ENCODE data around the gene EMP1. TPM values are rescaled to one million over a fixed set of nuclear protein-coding genes. Genes with fewer than 3 reads are reported as not detected.

The EMP1 gene
- total and polyA plus RNA-seq, 2 of the 8 experiments (the other 6 are each of a cell fraction or from before 2014, with no cell fraction given) = 0.17 to 0.65 TPM

DNA sequence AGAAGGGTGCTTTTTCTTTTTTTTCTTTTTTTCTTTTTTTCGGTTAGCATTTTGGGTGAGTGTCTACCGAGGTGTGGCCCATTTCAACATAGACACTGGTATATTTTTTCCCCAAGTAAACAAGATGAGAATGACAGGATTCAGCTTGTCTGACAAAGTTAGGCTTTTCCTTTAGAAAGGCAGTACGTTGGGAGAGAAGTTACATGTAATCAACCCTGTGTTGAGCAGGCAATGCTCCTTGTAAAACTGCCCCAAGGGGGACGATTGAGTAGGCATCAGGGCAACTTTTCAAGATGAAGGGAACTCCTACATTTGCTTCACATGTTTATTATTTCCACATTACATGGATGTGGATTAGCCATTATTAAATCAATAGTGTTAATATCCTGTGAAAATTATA is 1.7 kb downstream of the EMP1 start:
- H4K8ac ChIP-seq (ENCODE audit: extremely low read depth, insufficient read depth, low read length) = no peak overlapping the region
- ChIA-PET POLR2A (ENCODE audit: partially characterized antibody) (interaction anchor here (0.6 to 1.7 kb wide), 2 partner anchors 14 to 110 kb away, joined by 4 to 5 read pairs; no protein-coding TSS in a partner anchor), CTCF (ENCODE audit: partially characterized antibody) (interaction anchor here (0.7 to 3.2 kb wide), 7 partner anchors 11 to 256 kb away, joined by 3 to 11 read pairs (median 4); partner anchors contain the start of gene FAM234B)
- H3K23me2 ChIP-seq (ENCODE audit: low read depth, low read length) = no peaks in the 10 kb centered on the region
- H2BK5ac ChIP-seq (ENCODE audit: low read depth, low read length) = no peak overlapping the region
- H3K27ac ChIP-seq (ENCODE audit: low read depth, low read length) = no peak overlapping the region
- no peaks in the 10 kb centered on the region for H3K27me3 ChIP-seq (replicated peaks in 1 of 4; ENCODE audit: control insufficient read depth in 3 of 4, extremely low read depth in 1 of 4, insufficient read depth in 3 of 4, low read length in 3 of 4)
- H2BK20ac ChIP-seq (ENCODE audit: low read length) = no peak overlapping the region
- no peak overlapping the region for H3K18ac ChIP-seq (ENCODE audit: extremely low read depth, low read length)
- H3K14ac ChIP-seq (ENCODE audit: insufficient read length) = no peak overlapping the region
- H3K4ac ChIP-seq (replicated peaks; ENCODE audit: insufficient read length, low read depth, low read length) = no peak overlapping the region
- H2BK15ac ChIP-seq (ENCODE audit: low read length) = no peak overlapping the region
- no peaks in the 10 kb centered on the region for H3K36me3 ChIP-seq (ENCODE audit: control insufficient read depth in 2 of 4, insufficient read depth in 4 of 4, low read length in 3 of 4)
- H3K9ac ChIP-seq (replicated peaks in 1 of 4; ENCODE audit: extremely low read depth in 1 of 4, low read depth in 3 of 4, low read length in 3 of 4) = no peak overlapping the region
- H3K4me1 ChIP-seq (replicated peaks in 1 of 4; ENCODE audit: control insufficient read depth in 3 of 4, insufficient read depth in 4 of 4, low read length in 3 of 4) = peaks cover 1 to 7% (median 3%) of the 10 kb centered on the region in 4 experiments; a peak in 3 of 7 replicates
- no peak overlapping the region for H3K4me3 ChIP-seq (ENCODE audit: extremely low read depth in 1 of 4, insufficient read depth in 2 of 4, low read depth in 3 of 4, low read length in 4 of 4)
- H2BK120ac ChIP-seq (replicated peaks; ENCODE audit: low read depth, low read length) = no peak overlapping the region
- no peaks in the 10 kb centered on the region for H3K79me2 ChIP-seq (ENCODE audit: control insufficient read depth in 1 of 2, insufficient read depth in 2 of 2, low read length in 2 of 2)
- H4K91ac ChIP-seq (replicated peaks; ENCODE audit: insufficient read length, low read length) = no peak overlapping the region
- H3K23ac ChIP-seq (ENCODE audit: insufficient read length) = no peak overlapping the region
- H2BK12ac ChIP-seq (ENCODE audit: low read depth, low read length) = no peak overlapping the region
- H3K4me2 ChIP-seq (ENCODE audit: insufficient read depth in 1 of 2, low read depth in 2 of 2, low read length in 2 of 2) = no peak overlapping the region
- FAIRE-seq (no peak), DNase-seq (ENCODE audit: low read depth in 1 of 2, low spot score in 2 of 2) (no peak)
- no peak overlapping the region for H3K56ac ChIP-seq (replicated peaks; ENCODE audit: insufficient read length, low read depth, low read length)
- TF ChIP-seq KDM1A (IDR thresholded peaks at IDR 0.05; ENCODE audit: borderline replicate concordance, low read length) = no peak
- TF ChIP-seq TAF1 (IDR thresholded peaks at IDR 0.05; ENCODE audit: low read depth, low read length) = no peak
- TF ChIP-seq NRF1 (IDR thresholded peaks at IDR 0.05; ENCODE audit: low read depth, low read length) = no peak
- no peak overlapping the region for H2AFZ ChIP-seq (ENCODE audit: low read length)
- H2AK5ac ChIP-seq (ENCODE audit: low read depth, low read length) = no peak overlapping the region
- WGBS, 2 experiments (ENCODE audit: extremely low coverage in 1 of 2, insufficient coverage in 1 of 2, insufficient read length in 1 of 2, insufficient replicate concordance in 2 of 2, low coverage in 1 of 2, low lambda C conversion rate in 2 of 2, missing lambda C conversion rate in 1 of 2) = 77% methylated on average over 4 of the region's 4 CpGs; no CpG with 5 or more reads in 1 of the 2 experiments
- H3K9me3 ChIP-seq (ENCODE audit: insufficient read depth in 2 of 2, low read depth in 1 of 2, low read length in 1 of 2) = no peaks in the 10 kb centered on the region
- H4K5ac ChIP-seq (ENCODE audit: insufficient read length, low read depth, low read length) = no peak overlapping the region
- H4K20me1 ChIP-seq (replicated peaks in 1 of 2; ENCODE audit: control insufficient read depth in 1 of 2, insufficient read depth in 2 of 2, low read length in 2 of 2) = no peaks in the 10 kb centered on the region
- H3K79me1 ChIP-seq (ENCODE audit: low read depth, low read length) = no peaks in the 10 kb centered on the region

Measured in H1 (cell line).